Panc1 (cell line): ENCODE data around the gene C1QC.

Source experiments
- CTCF ChIP-seq: fragments of 450-650 bp; IDR thresholded peaks from 2 replicates; pipeline ENCODE4 v1.5.1; 2017; ENCODE audit warnings: mild to moderate bottlenecking
- POLR2AphosphoS5 ChIP-seq: IDR thresholded peaks from 2 replicates; pipeline ENCODE4 v1.6.1; 2012; ENCODE audit warnings: mild to moderate bottlenecking, low read depth, low read length, moderate library complexity
- REST ChIP-seq, 2 experiments: IDR thresholded peaks; 2 replicates each; pipeline ENCODE4 v1.6.1; 2011 to 2012; ENCODE audit warnings: low read depth in 2 of 2, control low read depth in 1 of 2, low read length in 1 of 2, mild to moderate bottlenecking in 1 of 2, moderate library complexity in 1 of 2; ENCODE audit not compliant: insufficient read depth in 1 of 2
- TCF7L2 ChIP-seq: IDR thresholded peaks from 2 replicates; pipeline ENCODE4 v1.6.1; 2011; ENCODE audit warnings: mild to moderate bottlenecking, low read depth, low read length, inconsistent platforms

- TF ChIP-seq CTCF (no peak), POLR2AphosphoS5 (no peak), TCF7L2 (no peak), REST (IDR thresholded peaks at IDR 0.05; ENCODE audit: insufficient read depth in 1 of 2, low read depth in 2 of 2, low read length in 1 of 2) (no peak)
These were observed 28.6 kb downstream of the C1QC start for GRCh38 chr1:22671999-22672398.
